Heart right ventricle (tissue), 16 donors: ENCODE data around the gene PIK3C3. TPM values are rescaled to one million over a fixed set of nuclear protein-coding genes. Genes with fewer than 3 reads are reported as not detected.

Source experiments
- ATAC-seq, 8 donors: fragments of 200-7000 bp; cut with Tn5 transposase; one replicate each; pipeline ENCODE4 v1.9.1; 2020; ENCODE audit warnings: mild to moderate bottlenecking in 8 of 8, moderate library complexity in 8 of 8, moderate number of reproducible peaks in 1 of 8
- DNase-seq, 2 donors: peaks; one replicate each; pipeline ENCODE4 v3.0.0-alpha.2; 2020
- H3K27ac ChIP-seq, 10 donors: fragments of 200-600 bp; sonication (generic) in 2 of 10; one replicate each; pipeline versions ENCODE4 v1.5.0 to v1.8.0; 2020 to 2022; ENCODE audit warnings: mild to moderate bottlenecking in 3 of 10
- H3K27me3 ChIP-seq, 7 donors: fragments of 200-600 bp; one replicate each; pipeline ENCODE4 v1.8.0; 2021 to 2022; ENCODE audit warnings: mild to moderate bottlenecking in 2 of 7
- H3K36me3 ChIP-seq, 9 donors: fragments of 200-600 bp; sonication (generic) in 1 of 9; one replicate each; pipeline versions ENCODE4 v1.5.0 to v1.8.0; 2020 to 2022; ENCODE audit warnings: mild to moderate bottlenecking in 2 of 9
- H3K4me1 ChIP-seq, 9 donors: fragments of 200-600 bp; sonication (generic) in 1 of 9; one replicate each; pipeline versions ENCODE4 v1.5.0 to v1.8.0; 2020 to 2022; ENCODE audit warnings: mild to moderate bottlenecking in 4 of 9
- H3K4me3 ChIP-seq, 10 donors: fragments of 200-600 bp; sonication (generic) in 2 of 10; one replicate each; pipeline versions ENCODE4 v1.5.0 to v1.8.0; 2020 to 2022; ENCODE audit warnings: mild to moderate bottlenecking in 7 of 10, moderate library complexity in 2 of 10
- H3K9me3 ChIP-seq, 11 donors: fragments of 200-600 bp in 10 of 11; sonication (generic) in 2 of 11; one replicate each; pipeline versions ENCODE4 v1.5.0 to v1.8.0; 2013 to 2022; ENCODE audit warnings: mild to moderate bottlenecking in 2 of 11, control low read depth in 1 of 11, moderate library complexity in 1 of 11
- WGBS, 2 donors: extraction: QIAGEN DNeasy Blood & Tissue Kit; methylation state at CpG; one replicate each; pipeline ENCODE4 v1.1.7; 2013; ENCODE audit warnings: inconsistent platforms in 1 of 2; 5-methylcytosine and 5-hydroxymethylcytosine counted together
- intact Hi-C, 10 donors: fragments of 100-400 bp; cut with DNase I; formaldehyde crosslinking; loops; one replicate each; pipeline versions ENCODE4 v1.11.1 to v1.14.2; 2022
- polyA plus RNA-seq, 2 donors: library from polyadenylated mRNA; stranded (reverse); fragments of 200-250 nt; gene quantifications; one replicate each; pipeline ENCODE4 v1.2.3, GENCODE V29; 2013
- total RNA-seq, 10 donors: library from RNA; stranded (reverse); fragmentation: NEBNext Ultra II Directional in 3 of 10; extraction: Animal tissue kit (Norgen Biotek cat#: 25700) in 3 of 10; gene quantifications; one replicate each; pipeline versions ENCODE4 v1.2.1 to v1.2.4, GENCODE V29; 2021 to 2023
- TF ChIP-seq, protein P1 (sequence below), 9 donors: fragments of 200-600 bp; sonication (generic) in 2 of 9; IDR thresholded peaks; one replicate each; pipeline versions ENCODE4 v1.5.0 to v1.8.0; 2021 to 2022; ENCODE audit warnings: antibody characterized with exemption in 9 of 9, mild to moderate bottlenecking in 5 of 9, moderate library complexity in 1 of 9
- donor health status: Arrhythmogenic right ventricular cardiomyopathy.
- donor health status: ischemic (EF 13 %, LVEDD 7.1; RV severe dilation, severe dysfunction).
- donor health status: healthy with polysubstance abuse.
- donor health status: DM: no; HTN: yes; CAD: no.
- donor health status: DM: no; HTN: no; CAD: no.
- donor health status: ischemic (EF 25% LVEDD 6.9; RV normal size, moderate dysfunction).
- donor health status: ischemic (EF 25% LVEDD 5.7; RV mildly dilated, moderate dysfunction).
- donor health status: healthy.
- donor health status: DM: yes; HTN: yes; CAD: no.
- donor health status: Ischemic cardiomyopathy.
- donor health status: ischemic (EF 35%, LVEDD 5.7; RV mildly dilated, moderate dysfunction).
- donor health status: nonischemic (EF 11% LVEDD 7.7; RV severe dilation, severe dysfunction).
- donor health status: DM: yes; HTN: yes; CAD: no.
- donor health status: PGD.
- donor health status: ischemic (EF 29% LVEDD 5.4; RV normal size, mild dysfunction).
- donor health status: nonischemic (EF 23%, LVEDD 6.1; RV moderate dilation, normal function).

The PIK3C3 gene
- total and polyA plus RNA-seq, 12 donors: 20.8 to 41.4 (median 30.9) TPM

DNA sequence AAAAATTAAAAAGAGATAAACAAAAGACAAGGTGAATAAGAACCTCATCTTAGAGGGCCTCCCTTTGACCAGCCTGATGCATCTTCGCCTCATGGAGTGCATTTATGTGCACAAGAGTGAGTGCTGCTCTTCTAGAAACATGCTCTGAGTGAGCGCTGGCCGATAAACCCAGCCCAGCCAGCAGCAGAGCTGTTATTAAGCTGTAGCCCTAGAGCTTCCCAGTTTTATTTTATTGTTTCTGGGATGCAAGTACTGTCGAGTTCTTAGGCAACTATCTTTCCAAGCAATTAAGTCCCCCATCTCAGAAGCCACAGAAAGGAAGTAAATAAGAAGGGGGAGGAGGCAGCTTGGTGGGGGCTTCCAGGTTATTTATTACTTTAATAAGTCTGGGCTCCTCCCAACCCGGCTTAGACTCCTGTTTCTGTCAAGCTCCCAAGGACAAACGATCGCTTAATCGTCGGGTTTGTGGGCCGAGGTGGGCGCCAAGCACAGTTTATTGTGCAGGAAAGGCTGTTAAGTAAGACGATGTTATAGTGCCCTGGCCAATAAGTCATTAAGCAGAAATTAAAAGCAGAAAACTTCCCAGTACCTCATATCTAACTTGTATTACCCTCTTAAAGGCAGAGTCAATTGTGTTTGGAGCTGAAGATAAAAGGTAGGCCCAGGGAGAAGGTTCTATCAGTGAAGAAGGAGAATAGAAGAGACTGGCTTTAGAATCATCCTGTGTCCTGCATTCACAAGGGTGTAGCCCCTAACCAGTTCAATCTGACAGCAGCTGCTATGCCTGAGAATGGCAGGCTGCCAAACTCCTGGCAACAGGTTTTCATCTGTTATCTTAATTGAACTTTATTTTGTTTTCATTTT, 176.3 kb downstream of the PIK3C3 start:
- Histone ChIP-seq H3K36me3 (no peaks in the 10 kb centered on the region), H3K9me3 (peaks cover 0 to 9% (median 0%) of the 10 kb centered on the region in 11 donors), H3K27me3 (no peaks in the 10 kb centered on the region), H3K4me3 (no peak overlapping the region), H3K4me1 (no peaks in the 10 kb centered on the region), H3K27ac (no peak overlapping the region)
- TF ChIP-seq, protein P1, sequence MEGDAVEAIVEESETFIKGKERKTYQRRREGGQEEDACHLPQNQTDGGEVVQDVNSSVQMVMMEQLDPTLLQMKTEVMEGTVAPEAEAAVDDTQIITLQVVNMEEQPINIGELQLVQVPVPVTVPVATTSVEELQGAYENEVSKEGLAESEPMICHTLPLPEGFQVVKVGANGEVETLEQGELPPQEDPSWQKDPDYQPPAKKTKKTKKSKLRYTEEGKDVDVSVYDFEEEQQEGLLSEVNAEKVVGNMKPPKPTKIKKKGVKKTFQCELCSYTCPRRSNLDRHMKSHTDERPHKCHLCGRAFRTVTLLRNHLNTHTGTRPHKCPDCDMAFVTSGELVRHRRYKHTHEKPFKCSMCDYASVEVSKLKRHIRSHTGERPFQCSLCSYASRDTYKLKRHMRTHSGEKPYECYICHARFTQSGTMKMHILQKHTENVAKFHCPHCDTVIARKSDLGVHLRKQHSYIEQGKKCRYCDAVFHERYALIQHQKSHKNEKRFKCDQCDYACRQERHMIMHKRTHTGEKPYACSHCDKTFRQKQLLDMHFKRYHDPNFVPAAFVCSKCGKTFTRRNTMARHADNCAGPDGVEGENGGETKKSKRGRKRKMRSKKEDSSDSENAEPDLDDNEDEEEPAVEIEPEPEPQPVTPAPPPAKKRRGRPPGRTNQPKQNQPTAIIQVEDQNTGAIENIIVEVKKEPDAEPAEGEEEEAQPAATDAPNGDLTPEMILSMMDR (IDR thresholded peaks at IDR 0.05): no peak
- intact Hi-C loops: no loop called here
- DNase-seq (no peak), ATAC-seq (no peak)
- WGBS, 2 donors: 72 to 84% methylated on average over 12 of the region's 12 CpGs

DNA sequence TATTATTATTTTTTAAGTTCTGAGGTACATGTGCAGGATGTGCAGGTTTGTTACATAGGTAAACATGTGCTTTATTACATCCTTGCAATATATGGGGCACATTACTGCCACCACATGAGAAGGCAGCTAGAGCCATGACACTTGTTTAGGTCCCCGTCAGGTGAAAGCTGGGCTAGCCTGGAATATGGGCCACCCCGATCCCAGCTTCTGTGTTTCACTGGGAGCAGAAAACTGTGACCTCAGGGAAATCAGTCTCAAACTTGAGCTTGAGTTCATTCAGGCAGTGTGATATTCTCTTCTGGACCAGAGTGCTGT, 176.9 kb downstream of the PIK3C3 start:
- DNase-seq (no peak), ATAC-seq (no peak)
- Histone ChIP-seq H3K4me3 (no peak overlapping the region), H3K9me3 (peaks cover 0 to 9% (median 0%) of the 10 kb centered on the region in 11 donors), H3K27me3 (no peaks in the 10 kb centered on the region), H3K27ac (no peak overlapping the region), H3K36me3 (no peaks in the 10 kb centered on the region), H3K4me1 (no peaks in the 10 kb centered on the region)
- whole genome bisulfite sequencing, 2 donors: 86 to 88% methylated on average over 2 of the region's 2 CpGs
- intact Hi-C loops: no loop called here
- TF ChIP-seq, protein P1 (IDR thresholded peaks at IDR 0.05): no peak
